ENCODE data around the gene NOX5. TPM values are rescaled to one million over a fixed set of nuclear protein-coding genes. Genes with fewer than 3 reads are reported as not detected.
A peak's percentile ranks its signal among the peaks of the same experiment; 100 is the strongest.
"Not testable (repeated sequence)": the region's sequence is repeated elsewhere in the genome, so short reads cannot be mapped to it uniquely, and the experiment has no call there.

Gene NOX5
- total RNA-seq: under 1 TPM; 0.05 to 0.17 TPM

GRCh38 chr15:69014454-69014853, at the start of gene NOX5:
TSS of gene NOX5 (plus strand) at chr15:69014695. CDS start at chr15:69014736, 41 bp downstream.
- Histone ChIP-seq H3K27me3 (no peaks in the 10 kb centered on the region), H3K4me1 (no peaks in the 10 kb centered on the region), H3K27ac (no peak within 1 kb of the TSS), H3K36me3 (no peaks in the 10 kb centered on the region), H3K4me3 (no peak within 1 kb of the TSS), H3K9ac (ENCODE audit: low read depth in 2 of 2, low read length in 2 of 2) (no peak within 1 kb of the TSS), H3K9me3 (no peaks in the 10 kb centered on the region)
- TF ChIP-seq CTCF (IDR thresholded peaks at IDR 0.05): no peak
- peak; percentile 45 for DNase-seq
- intact Hi-C loops (cut with DNase I): no loop called here

GRCh38 chr15:68966996-68967395, 47.5 kb upstream of the NOX5 start:
- Histone ChIP-seq H3K4me3 (no peak overlapping the region), H3K9me3 (no peaks in the 10 kb centered on the region), H3K36me3 (no peaks in the 10 kb centered on the region), H3K4me1 (no peaks in the 10 kb centered on the region), H3K27ac (no peak overlapping the region), H3K9ac (ENCODE audit: low read depth in 2 of 2, low read length in 2 of 2) (no peak overlapping the region), H3K27me3 (no peaks in the 10 kb centered on the region)
- DNase-seq: no peak
- intact Hi-C loops (cut with DNase I): no loop called here
- no peak for TF ChIP-seq CTCF (IDR thresholded peaks at IDR 0.05)

GRCh38 chr15:68967948-68968347, 46.5 kb upstream of the NOX5 start:
- H3K4me3 ChIP-seq: no peak overlapping the region
- H3K9me3 ChIP-seq: no peaks in the 10 kb centered on the region
- no peaks in the 10 kb centered on the region for H3K36me3 ChIP-seq
- no peaks in the 10 kb centered on the region for H3K4me1 ChIP-seq
- H3K27ac ChIP-seq: no peak overlapping the region
- H3K27me3 ChIP-seq: no peaks in the 10 kb centered on the region
- no peak for DNase-seq
- no peak for TF ChIP-seq CTCF (IDR thresholded peaks at IDR 0.05)
- intact Hi-C loops (cut with DNase I): no loop called here
- no peak overlapping the region for H3K9ac ChIP-seq (ENCODE audit: low read depth in 2 of 2, low read length in 2 of 2)

GRCh38 chr15:68969298-68969697, 45.2 kb upstream of the NOX5 start:
- Histone ChIP-seq H3K4me1 (no peaks in the 10 kb centered on the region), H3K9ac (ENCODE audit: low read depth in 2 of 2, low read length in 2 of 2) (no peak overlapping the region), H3K9me3 (no peaks in the 10 kb centered on the region), H3K27me3 (no peaks in the 10 kb centered on the region), H3K27ac (no peak overlapping the region), H3K4me3 (no peak overlapping the region), H3K36me3 (no peaks in the 10 kb centered on the region)
- DNase-seq: no peak
- intact Hi-C loops (cut with DNase I): no loop called here
- TF ChIP-seq CTCF (IDR thresholded peaks at IDR 0.05): no peak

GRCh38 chr15:68972201-68973065, 42.1 kb upstream of the NOX5 start:
- Histone ChIP-seq H3K9ac (ENCODE audit: low read depth in 2 of 2, low read length in 2 of 2) (no peak overlapping the region), H3K4me1 (no peaks in the 10 kb centered on the region), H3K27me3 (no peaks in the 10 kb centered on the region), H3K27ac (no peak overlapping the region), H3K9me3 (no peaks in the 10 kb centered on the region), H3K36me3 (no peaks in the 10 kb centered on the region), H3K4me3 (no peak overlapping the region)
- no peak for DNase-seq
- TF ChIP-seq CTCF (IDR thresholded peaks at IDR 0.05): no peak
- intact Hi-C loops (cut with DNase I): no loop called here

GRCh38 chr15:68975651-68976160, 38.8 kb upstream of the NOX5 start:
- H3K27me3 ChIP-seq; H3K4me3 ChIP-seq; DNase-seq; H3K36me3 ChIP-seq; H3K4me1 ChIP-seq; H3K9me3 ChIP-seq; H3K27ac ChIP-seq; H3K9ac ChIP-seq (ENCODE audit: low read depth in 2 of 2, low read length in 2 of 2); intact Hi-C loops (cut with DNase I): not testable (repeated sequence)

GRCh38 chr15:68977426-68977825, 37.1 kb upstream of the NOX5 start:
- H3K9ac ChIP-seq (ENCODE audit: low read depth in 2 of 2, low read length in 2 of 2); H3K27ac ChIP-seq; intact Hi-C loops (cut with DNase I); DNase-seq; H3K9me3 ChIP-seq; H3K4me3 ChIP-seq; H3K4me1 ChIP-seq; H3K36me3 ChIP-seq; H3K27me3 ChIP-seq: not testable (repeated sequence)

All from colonic mucosa (tissue), 4 donors.